Naive thymus-derived CD4-positive, alpha-beta T cell (primary cell): ENCODE measurements around the gene TRIM15. TPM values are rescaled to one million over a fixed set of nuclear protein-coding genes. Genes with fewer than 3 reads are reported as not detected.
A peak's percentile ranks its signal among the peaks of the same experiment; 100 is the strongest.

ENCODE experiments used
- ATAC-seq: fragments of 150-1000 bp; cut with Tn5 transposase; 2 replicates; pipeline ENCODE4 v1.10.0; 2021; ENCODE audit warnings: mild to moderate bottlenecking, moderate library complexity
- CTCF ChIA-PET: fragments of 350-600 bp; sonication (Branson Sonifier 250); formaldehyde crosslinking; loops from one replicate; lab custom pipeline; 2021; ENCODE audit warnings: antibody characterized with exemption; lab: Charles Lee
- POLR2A ChIA-PET: fragments of 350-600 bp; sonication (Branson Sonifier 250); formaldehyde crosslinking; loops from one replicate; lab custom pipeline; 2021; ENCODE audit warnings: antibody characterized with exemption, inconsistent platforms; lab: Charles Lee
- DNase-seq, 9 donors: peaks; one replicate each; pipeline versions ENCODE4 v3.0.0 to v3.0.0-alpha.2; 2020 to 2022; ENCODE audit warnings: mixed read lengths in 1 of 9
- H3K27ac ChIP-seq: one replicate; pipeline ENCODE4 v1.7.0; 2013; ENCODE audit warnings: mild to moderate bottlenecking, low read depth, low read length, moderate library complexity
- H3K27me3 ChIP-seq, 2 donors: one replicate each; pipeline ENCODE4 v1.7.0; 2013; ENCODE audit warnings: low read length in 2 of 2, mild to moderate bottlenecking in 2 of 2, moderate library complexity in 2 of 2; ENCODE audit not compliant: control insufficient read depth in 2 of 2, insufficient read depth in 2 of 2
- H3K36me3 ChIP-seq, 3 experiments: 1 replicate in 2 of 3; 2 replicates in 1 of 3; pipeline ENCODE4 v1.7.0; 2013; ENCODE audit warnings: low read length in 3 of 3, mild to moderate bottlenecking in 3 of 3, moderate library complexity in 1 of 3; ENCODE audit not compliant: insufficient read depth in 3 of 3, control insufficient read depth in 2 of 3
- H3K4me1 ChIP-seq, 2 donors: one replicate each; pipeline ENCODE4 v1.7.0; 2013; ENCODE audit warnings: low read length in 2 of 2, mild to moderate bottlenecking in 2 of 2, moderate library complexity in 1 of 2; ENCODE audit not compliant: control insufficient read depth in 2 of 2, insufficient read depth in 2 of 2
- H3K4me3 ChIP-seq: 2 replicates; pipeline ENCODE4 v1.7.0; 2013; ENCODE audit warnings: mild to moderate bottlenecking, low read length
- H3K9me3 ChIP-seq, 3 experiments: 1 replicate in 2 of 3; 2 replicates in 1 of 3; pipeline ENCODE4 v1.7.0; 2013; ENCODE audit warnings: low read length in 3 of 3; ENCODE audit not compliant: control insufficient read depth in 2 of 3
- H3K27ac Mint-ChIP-seq, 9 donors: one replicate each; pipeline ENCODE4 v1.8.0; 2020 to 2022; ENCODE audit warnings: mixed read lengths in 9 of 9, mild to moderate bottlenecking in 8 of 9, moderate library complexity in 5 of 9, inconsistent platforms in 2 of 9
- H3K27me3 Mint-ChIP-seq, 5 donors: one replicate each; pipeline ENCODE4 v1.8.0; 2021 to 2022; ENCODE audit warnings: mixed read lengths in 5 of 5, mild to moderate bottlenecking in 1 of 5
- H3K36me3 Mint-ChIP-seq, 5 donors: one replicate each; pipeline ENCODE4 v1.8.0; 2020 to 2022; ENCODE audit warnings: mixed read lengths in 5 of 5, mild to moderate bottlenecking in 3 of 5, inconsistent platforms in 1 of 5
- H3K4me1 Mint-ChIP-seq, 7 donors: one replicate each; pipeline ENCODE4 v1.8.0; 2020 to 2022; ENCODE audit warnings: mixed read lengths in 7 of 7, mild to moderate bottlenecking in 3 of 7, inconsistent platforms in 1 of 7
- H3K4me3 Mint-ChIP-seq, 10 donors: one replicate each; pipeline ENCODE4 v1.8.0; 2020 to 2022; ENCODE audit warnings: mild to moderate bottlenecking in 10 of 10, mixed read lengths in 10 of 10, moderate library complexity in 6 of 10, inconsistent platforms in 2 of 10
- H3K9me3 Mint-ChIP-seq, 11 donors: one replicate each; pipeline ENCODE4 v1.8.0; 2020 to 2022; ENCODE audit warnings: mixed read lengths in 11 of 11, mild to moderate bottlenecking in 4 of 11, inconsistent platforms in 1 of 11, moderate library complexity in 1 of 11
- intact Hi-C, 2 donors: fragments of 100-400 bp; cut with micrococcal nuclease; formaldehyde crosslinking; loops; one replicate each; pipeline ENCODE4 v1.15.1; 2023
- polyA plus RNA-seq, 2 donors: library from polyadenylated mRNA; unstranded; fragments of 300-500 nt; fragmentation: Illumina TruSeq; gene quantifications; one replicate each; pipeline ENCODE4 v1.2.3, GENCODE V29; 2021
- total RNA-seq, 6 experiments: library from RNA in 5 of 6; stranded (reverse) in 5 of 6; gene quantifications; 1 replicate in 5 of 6; 2 replicates in 1 of 6; pipeline ENCODE4 v1.2.3 and lab custom pipeline; 2021 to 2026

TRIM15 gene
- total and polyA plus RNA-seq, 7 experiments from 2014 or later: 0.46 TPM; not detected in 6

DNA sequence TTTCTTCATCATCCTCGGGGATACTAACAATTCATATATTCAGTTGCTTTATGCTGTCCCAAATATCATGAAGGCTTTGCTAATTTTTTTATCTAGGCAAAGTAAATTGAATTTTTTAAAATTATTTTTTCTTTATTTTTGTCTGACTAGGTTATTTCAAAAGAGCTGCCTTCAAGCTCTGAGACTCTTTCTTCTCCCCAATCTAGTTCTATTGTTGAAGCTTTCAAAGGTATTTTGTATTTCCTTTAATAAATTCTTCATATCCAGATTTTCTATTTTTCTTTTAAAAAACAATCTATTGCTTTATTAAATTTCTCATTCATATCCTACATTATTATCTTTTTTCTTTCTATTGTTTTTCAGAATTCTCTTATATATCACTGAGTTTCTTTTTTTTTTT, 16.8 kb downstream of the TRIM15 start:
- ChIA-PET CTCF (interaction anchor here (0.6 kb wide), 1 partner anchor 48 kb away, joined by 3 read pairs; no protein-coding TSS in a partner anchor), POLR2A (interaction anchor here (0.7 kb wide), 1 partner anchor 1494 kb away, joined by 3 read pairs; no protein-coding TSS in a partner anchor)
- ATAC-seq: no peak
- DNase-seq: no peak
- intact Hi-C loops: no loop called here
- H3K4me1 ChIP-seq: no peaks in the 10 kb centered on the region
- Mint-ChIP-seq H3K36me3 (peaks cover 4 to 16% (median 7%) of the 10 kb centered on the region in 5 donors), H3K4me3 (no peak overlapping the region), H3K27me3 (peaks cover 40 to 45% (median 43%) of the 10 kb centered on the region in 5 donors), H3K9me3 (peaks cover 0 to 18% (median 11%) of the 10 kb centered on the region in 11 donors), H3K4me1 (peaks cover 0 to 12% (median 0%) of the 10 kb centered on the region in 7 donors), H3K27ac (no peak overlapping the region)
- peaks cover 0 to 4% of the 10 kb centered on the region in 2 donors for H3K27me3 ChIP-seq
- no peak overlapping the region for H3K27ac ChIP-seq
- H3K4me3 ChIP-seq: no peak overlapping the region
- no peaks in the 10 kb centered on the region for H3K9me3 ChIP-seq
- peaks cover 0 to 10% (median 0%) of the 10 kb centered on the region in 3 experiments for H3K36me3 ChIP-seq

- Mint-ChIP-seq H3K27me3 (peaks cover 2 to 7% (median 4%) of the 10 kb centered on the region in 5 donors), H3K4me1 (peaks cover 0 to 12% (median 0%) of the 10 kb centered on the region in 7 donors), H3K36me3 (peaks cover 4 to 41% (median 25%) of the 10 kb centered on the region in 5 donors), H3K9me3 (peaks cover 0 to 11% (median 4%) of the 10 kb centered on the region in 11 donors), H3K27ac (peak overlapping the region in 6 of 9 donors; percentile 2 to 68 (median 40)), H3K4me3 (no peak overlapping the region)
- no peaks in the 10 kb centered on the region for H3K9me3 ChIP-seq
- no peak for ATAC-seq
- peaks cover 2 to 46% (median 8%) of the 10 kb centered on the region in 3 experiments for H3K36me3 ChIP-seq
- CTCF ChIA-PET: no interaction called here
- no peak overlapping the region for H3K4me3 ChIP-seq
- intact Hi-C loops: no loop called here
- no peaks in the 10 kb centered on the region for H3K27me3 ChIP-seq
- no peak overlapping the region for H3K27ac ChIP-seq
- DNase-seq: no peak
- no peaks in the 10 kb centered on the region for H3K4me1 ChIP-seq
- POLR2A ChIA-PET: interaction anchor here (1.2 kb wide), 1 partner anchor 29 kb away, joined by 3 read pairs; the partner anchor contains the start of gene TRIM26
These were observed 21.2 kb downstream of the TRIM15 start for GRCh38 chr6:30184417-30185031.

DNA sequence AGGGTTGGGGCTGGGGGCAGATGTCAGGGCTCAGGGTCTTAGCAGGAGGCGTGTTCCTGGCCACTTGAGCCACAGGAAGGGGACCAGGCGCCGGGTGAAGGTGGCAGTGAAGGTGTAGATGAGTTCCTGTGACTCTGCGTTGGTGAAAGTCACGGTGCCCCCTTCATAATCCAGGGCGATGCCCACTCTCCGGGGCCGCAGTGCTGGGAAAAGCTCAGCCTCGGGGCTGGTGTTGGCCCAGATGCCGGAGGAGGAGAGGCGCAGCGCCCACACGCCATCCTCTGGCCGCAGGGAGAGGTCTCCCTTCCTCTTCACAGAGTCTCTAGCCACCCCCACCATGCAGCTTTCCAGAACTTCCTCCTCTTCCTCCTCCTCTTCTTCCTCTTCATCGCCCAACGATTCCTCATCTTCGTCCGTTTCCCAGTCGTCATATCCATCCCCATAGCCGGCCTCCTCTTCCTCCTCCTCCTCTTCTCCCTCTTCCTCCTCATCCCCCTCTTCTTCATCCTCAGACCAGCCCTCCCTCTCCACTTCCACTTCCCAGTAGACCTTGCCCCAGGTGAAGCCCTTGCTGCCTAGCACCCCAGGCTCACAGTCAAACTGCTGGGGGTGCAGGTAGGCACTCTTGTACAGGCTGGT, 22.6 kb downstream of the TRIM15 start:
- H3K4me3 ChIP-seq: no peak overlapping the region
- H3K36me3 ChIP-seq: peaks cover 11 to 61% (median 12%) of the 10 kb centered on the region in 3 experiments
- H3K27me3 ChIP-seq: no peaks in the 10 kb centered on the region
- no peak overlapping the region for H3K27ac ChIP-seq
- POLR2A ChIA-PET: interaction anchor here (1.2 kb wide), 1 partner anchor 27 kb away, joined by 3 read pairs; the partner anchor contains the start of gene TRIM26
- Mint-ChIP-seq H3K36me3 (peaks cover 4 to 52% (median 32%) of the 10 kb centered on the region in 5 donors), H3K27me3 (peaks cover 0 to under 1% (median 0%) of the 10 kb centered on the region in 5 donors), H3K27ac (peak overlapping the region in 2 of 9 donors; percentile 2 to 53), H3K4me1 (peaks cover 0 to 12% (median 0%) of the 10 kb centered on the region in 7 donors), H3K4me3 (no peak overlapping the region), H3K9me3 (peaks cover 0 to 5% (median 0%) of the 10 kb centered on the region in 11 donors)
- H3K9me3 ChIP-seq: no peaks in the 10 kb centered on the region
- no peak for DNase-seq
- CTCF ChIA-PET: no interaction called here
- no peaks in the 10 kb centered on the region for H3K4me1 ChIP-seq
- intact Hi-C loops: no loop called here
- no peak for ATAC-seq

DNA sequence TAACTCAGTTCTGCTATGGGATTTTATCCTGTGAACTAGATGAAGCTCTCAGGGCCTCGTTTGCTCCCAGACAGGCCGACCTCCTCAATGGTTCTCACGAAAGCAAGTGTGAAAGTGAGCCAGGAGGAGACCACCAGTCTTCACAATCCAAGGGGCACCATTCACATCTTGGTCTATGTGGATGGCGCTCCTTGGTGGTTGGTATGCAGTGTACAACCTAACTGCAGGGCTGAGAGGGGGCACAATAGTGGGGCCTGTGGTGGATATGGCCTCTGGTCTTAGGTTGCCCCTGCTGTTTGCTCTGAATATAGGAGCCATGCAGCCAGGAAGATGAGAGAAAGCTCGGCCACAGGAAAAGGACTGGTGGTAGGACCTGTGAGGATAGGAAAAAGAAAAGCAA, 25.2 kb downstream of the TRIM15 start:
- Histone ChIP-seq H3K36me3 (peaks cover 11 to 77% (median 12%) of the 10 kb centered on the region in 3 experiments), H3K27me3 (no peaks in the 10 kb centered on the region), H3K4me3 (no peak overlapping the region), H3K27ac (no peak overlapping the region), H3K4me1 (no peaks in the 10 kb centered on the region), H3K9me3 (no peaks in the 10 kb centered on the region)
- ChIA-PET POLR2A (no interaction called here), CTCF (interaction anchor here (0.8 to 1.5 kb wide), 2 partner anchors 31 to 53 kb away, joined by 3 read pairs; partner anchors contain the start of gene TRIM40)
- DNase-seq (no peak), ATAC-seq (no peak)
- no peaks in the 10 kb centered on the region for H3K4me1 Mint-ChIP-seq
- H3K27me3 Mint-ChIP-seq: no peaks in the 10 kb centered on the region
- no peak overlapping the region for H3K4me3 Mint-ChIP-seq
- peak overlapping the region in 3 of 9 donors; percentile 40 to 50 (median 48) for H3K27ac Mint-ChIP-seq
- H3K9me3 Mint-ChIP-seq: no peaks in the 10 kb centered on the region
- intact Hi-C loops: no loop called here
- peaks cover 4 to 67% (median 32%) of the 10 kb centered on the region in 5 donors for H3K36me3 Mint-ChIP-seq

- DNase-seq (no peak), ATAC-seq (no peak)
- H3K9me3 Mint-ChIP-seq: peaks cover 0 to 1% (median 0%) of the 10 kb centered on the region in 11 donors
- Histone ChIP-seq H3K27ac (no peak overlapping the region), H3K36me3 (peaks cover 13 to 74% (median 25%) of the 10 kb centered on the region in 3 experiments), H3K4me1 (no peaks in the 10 kb centered on the region), H3K27me3 (no peaks in the 10 kb centered on the region), H3K4me3 (no peak overlapping the region), H3K9me3 (no peaks in the 10 kb centered on the region)
- peaks cover under 1 to 65% (median 29%) of the 10 kb centered on the region in 5 donors for H3K36me3 Mint-ChIP-seq
- CTCF ChIA-PET: no interaction called here
- POLR2A ChIA-PET: interaction anchor here (0.6 kb wide), 1 partner anchor 27 kb away, joined by 3 read pairs; no protein-coding TSS in a partner anchor
- H3K4me1 Mint-ChIP-seq: peaks cover 0 to 7% (median 0%) of the 10 kb centered on the region in 7 donors
- intact Hi-C loops: no loop called here
- H3K4me3 Mint-ChIP-seq: no peak overlapping the region
- peak overlapping the region in 3 of 9 donors; percentile 11 to 69 (median 15) for H3K27ac Mint-ChIP-seq
- no peaks in the 10 kb centered on the region for H3K27me3 Mint-ChIP-seq
These were observed 28.7 kb downstream of the TRIM15 start for GRCh38 chr6:30192076-30192475.

- intact Hi-C loops: no loop called here
- ATAC-seq (no peak), DNase-seq (no peak)
- H3K27ac ChIP-seq: no peak overlapping the region
- no peaks in the 10 kb centered on the region for H3K4me1 ChIP-seq
- Mint-ChIP-seq H3K36me3 (peaks cover 5 to 54% (median 16%) of the 10 kb centered on the region in 5 donors), H3K9me3 (peaks cover 0 to 1% (median 0%) of the 10 kb centered on the region in 11 donors), H3K27me3 (no peaks in the 10 kb centered on the region), H3K4me3 (no peak overlapping the region), H3K27ac (peak overlapping the region in 8 of 9 donors; percentile 18 to 48 (median 34)), H3K4me1 (peaks cover 0 to 12% (median 3%) of the 10 kb centered on the region in 7 donors)
- H3K4me3 ChIP-seq: no peak overlapping the region
- H3K36me3 ChIP-seq: peaks cover 21 to 77% (median 22%) of the 10 kb centered on the region in 3 experiments
- no peaks in the 10 kb centered on the region for H3K9me3 ChIP-seq
- POLR2A ChIA-PET: interaction anchor here (1.0 to 1.1 kb wide), 2 partner anchors 11 to 18 kb away, joined by 3 to 4 read pairs; partner anchors contain the start of gene TRIM26
- CTCF ChIA-PET: no interaction called here
- H3K27me3 ChIP-seq: no peaks in the 10 kb centered on the region
These were observed 31.7 kb downstream of the TRIM15 start for GRCh38 chr6:30194797-30195690.
